Heart right ventricle (tissue), 16 donors: ENCODE data around the gene TMEM63A. TPM values are rescaled to one million over a fixed set of nuclear protein-coding genes. Genes with fewer than 3 reads are reported as not detected.
"Not testable (repeated sequence)": the region's sequence is repeated elsewhere in the genome, so short reads cannot be mapped to it uniquely, and the experiment has no call there.

Source experiments
- ATAC-seq, 8 donors: fragments of 200-7000 bp; cut with Tn5 transposase; one replicate each; pipeline ENCODE4 v1.9.1; 2020; ENCODE audit warnings: mild to moderate bottlenecking in 8 of 8, moderate library complexity in 8 of 8, moderate number of reproducible peaks in 1 of 8
- DNase-seq, 2 donors: peaks; one replicate each; pipeline ENCODE4 v3.0.0-alpha.2; 2020
- H3K27ac ChIP-seq, 10 donors: fragments of 200-600 bp; sonication (generic) in 2 of 10; one replicate each; pipeline versions ENCODE4 v1.5.0 to v1.8.0; 2020 to 2022; ENCODE audit warnings: mild to moderate bottlenecking in 3 of 10
- H3K27me3 ChIP-seq, 7 donors: fragments of 200-600 bp; one replicate each; pipeline ENCODE4 v1.8.0; 2021 to 2022; ENCODE audit warnings: mild to moderate bottlenecking in 2 of 7
- H3K36me3 ChIP-seq, 9 donors: fragments of 200-600 bp; sonication (generic) in 1 of 9; one replicate each; pipeline versions ENCODE4 v1.5.0 to v1.8.0; 2020 to 2022; ENCODE audit warnings: mild to moderate bottlenecking in 2 of 9
- H3K4me1 ChIP-seq, 9 donors: fragments of 200-600 bp; sonication (generic) in 1 of 9; one replicate each; pipeline versions ENCODE4 v1.5.0 to v1.8.0; 2020 to 2022; ENCODE audit warnings: mild to moderate bottlenecking in 4 of 9
- H3K4me3 ChIP-seq, 10 donors: fragments of 200-600 bp; sonication (generic) in 2 of 10; one replicate each; pipeline versions ENCODE4 v1.5.0 to v1.8.0; 2020 to 2022; ENCODE audit warnings: mild to moderate bottlenecking in 7 of 10, moderate library complexity in 2 of 10
- H3K9me3 ChIP-seq, 11 donors: fragments of 200-600 bp in 10 of 11; sonication (generic) in 2 of 11; one replicate each; pipeline versions ENCODE4 v1.5.0 to v1.8.0; 2013 to 2022; ENCODE audit warnings: mild to moderate bottlenecking in 2 of 11, control low read depth in 1 of 11, moderate library complexity in 1 of 11
- CTCF ChIP-seq, 9 donors: fragments of 200-600 bp; sonication (generic) in 2 of 9; IDR thresholded peaks; one replicate each; pipeline versions ENCODE4 v1.5.0 to v1.8.0; 2021 to 2022; ENCODE audit warnings: antibody characterized with exemption in 9 of 9, mild to moderate bottlenecking in 5 of 9, moderate library complexity in 1 of 9
- WGBS, 2 donors: extraction: QIAGEN DNeasy Blood & Tissue Kit; methylation state at CpG; one replicate each; pipeline ENCODE4 v1.1.7; 2013; ENCODE audit warnings: inconsistent platforms in 1 of 2; 5-methylcytosine and 5-hydroxymethylcytosine counted together
- intact Hi-C, 10 donors: fragments of 100-400 bp; cut with DNase I; formaldehyde crosslinking; loops; one replicate each; pipeline versions ENCODE4 v1.11.1 to v1.14.2; 2022
- microRNA-seq, 2 donors: library from miRNA; unstranded; fragments of <30 nt; microRNA quantifications; one replicate each; pipeline ENCODE4 v1.2.0, GENCODE V29; 2021
- polyA plus RNA-seq, 2 donors: library from polyadenylated mRNA; stranded (reverse); fragments of 200-250 nt; gene quantifications; one replicate each; pipeline ENCODE4 v1.2.3, GENCODE V29; 2013
- total RNA-seq, 10 donors: library from RNA; stranded (reverse); fragmentation: NEBNext Ultra II Directional in 3 of 10; extraction: Animal tissue kit (Norgen Biotek cat#: 25700) in 3 of 10; gene quantifications; one replicate each; pipeline versions ENCODE4 v1.2.1 to v1.2.4, GENCODE V29; 2021 to 2023
- donor health status: Arrhythmogenic right ventricular cardiomyopathy.
- donor health status: ischemic (EF 13 %, LVEDD 7.1; RV severe dilation, severe dysfunction).
- donor health status: healthy with polysubstance abuse.
- donor health status: DM: no; HTN: yes; CAD: no.
- donor health status: DM: no; HTN: no; CAD: no.
- donor health status: ischemic (EF 25% LVEDD 6.9; RV normal size, moderate dysfunction).
- donor health status: ischemic (EF 25% LVEDD 5.7; RV mildly dilated, moderate dysfunction).
- donor health status: healthy.
- donor health status: DM: yes; HTN: yes; CAD: no.
- donor health status: Ischemic cardiomyopathy.
- donor health status: ischemic (EF 35%, LVEDD 5.7; RV mildly dilated, moderate dysfunction).
- donor health status: nonischemic (EF 11% LVEDD 7.7; RV severe dilation, severe dysfunction).
- donor health status: DM: yes; HTN: yes; CAD: no.
- donor health status: PGD.
- donor health status: ischemic (EF 29% LVEDD 5.4; RV normal size, mild dysfunction).
- donor health status: nonischemic (EF 23%, LVEDD 6.1; RV moderate dilation, normal function).

The TMEM63A gene
- total and polyA plus RNA-seq, 12 donors: 10.4 to 69.1 (median 24.7) TPM

- Histone ChIP-seq H3K36me3 (no peaks in the 10 kb centered on the region), H3K9me3 (no peaks in the 10 kb centered on the region), H3K27ac (no peak overlapping the region), H3K4me1 (peaks cover 0 to 14% (median 8%) of the 10 kb centered on the region in 9 donors), H3K27me3 (no peaks in the 10 kb centered on the region), H3K4me3 (no peak overlapping the region)
- intact Hi-C loops: no loop called here
- no peak for ATAC-seq
- WGBS, 2 donors: 95% methylated on average over 1 of the region's 1 CpG
- no peak for DNase-seq
- no peak for TF ChIP-seq CTCF (IDR thresholded peaks at IDR 0.05)
Observed at GRCh38 chr1:225806249-225806648, 75.9 kb downstream of the TMEM63A start.

GRCh38 chr1:225801146-225801545 lies 81.0 kb downstream of the TMEM63A start:
- H3K4me1 ChIP-seq, H3K27me3 ChIP-seq, ATAC-seq, DNase-seq, H3K27ac ChIP-seq, H3K9me3 ChIP-seq, H3K4me3 ChIP-seq, H3K36me3 ChIP-seq, intact Hi-C loops: not testable (repeated sequence)
- 99% methylated on average over 7 of the region's 7 CpGs for WGBS, 2 donors

GRCh38 chr1:225796097-225796496 lies 86.1 kb downstream of the TMEM63A start:
- H3K27ac ChIP-seq, H3K4me1 ChIP-seq, H3K27me3 ChIP-seq, DNase-seq, ATAC-seq, H3K4me3 ChIP-seq, intact Hi-C loops, H3K9me3 ChIP-seq: not testable (repeated sequence)
- H3K36me3 ChIP-seq: peaks cover 0 to 36% (median 2%) of the 10 kb centered on the region in 9 donors
- WGBS, 2 donors: 97 to 100% methylated on average over 18 of the region's 18 CpGs

Small RNA genes within 50 kb of the gene (microRNA-seq; reads per million reads assigned to microRNA genes)
- gene MIR6741: 0 to 0.51 reads per million in 2 donors

Other genes starting within 250 kb of the TMEM63A start
- 100 to 1,000 TPM in 6 of 10 donors, 10 to 100 TPM in 4; 63.3 to 201 (median 115) TPM for gene ENAH, start 229.3 kb downstream of the TMEM63A start, total RNA-seq
- 10 to 100 TPM; 12.4 to 16.4 TPM for gene ENAH, start 229.3 kb downstream of the TMEM63A start, polyA plus RNA-seq
- gene SRP9, start 104.6 kb downstream of the TMEM63A start, total RNA-seq: 100 to 1,000 TPM; 165 to 199 (median 175) TPM
- gene SRP9, start 104.6 kb downstream of the TMEM63A start, polyA plus RNA-seq: 100 to 1,000 TPM; 121 to 153 TPM
- 10 to 100 TPM; 34.9 to 80.8 (median 48.4) TPM for gene EPHX1, start 72.3 kb downstream of the TMEM63A start, total RNA-seq
- gene EPHX1, start 72.3 kb downstream of the TMEM63A start, polyA plus RNA-seq: 10 to 100 TPM; 31.5 to 38.2 TPM
- under 1 TPM in 7 of 10 donors, not detected in 3; 0.15 to 0.57 (median 0.25) TPM for gene LEFTY1, start 6.8 kb upstream of the TMEM63A start, total RNA-seq
- under 1 TPM; 0.15 to 0.77 TPM for gene LEFTY1, start 6.8 kb upstream of the TMEM63A start, polyA plus RNA-seq
- 10 to 100 TPM; 53.6 to 77.4 (median 62.7) TPM for gene PYCR2, start 41.9 kb upstream of the TMEM63A start, total RNA-seq
- gene PYCR2, start 41.9 kb upstream of the TMEM63A start, polyA plus RNA-seq: 10 to 100 TPM; 42.5 to 96.0 TPM
- 1 to 10 TPM in 2 of 10 donors, under 1 TPM in 8; 0.23 to 1.4 (median 0.65) TPM for gene LEFTY2, start 58.8 kb upstream of the TMEM63A start, total RNA-seq
- under 1 TPM; 0.29 to 0.35 TPM for gene LEFTY2, start 58.8 kb upstream of the TMEM63A start, polyA plus RNA-seq
- 10 to 100 TPM; 10.3 to 20.3 (median 13.9) TPM for gene SDE2, start 117.0 kb upstream of the TMEM63A start, total RNA-seq
- 1 to 10 TPM; 3.1 to 4.7 TPM for gene SDE2, start 117.0 kb upstream of the TMEM63A start, polyA plus RNA-seq
- gene H3-3A, start 180.3 kb upstream of the TMEM63A start, total RNA-seq: 100 to 1,000 TPM; 259 to 374 (median 304) TPM
- 100 to 1,000 TPM; 427 to 452 TPM for gene H3-3A, start 180.3 kb upstream of the TMEM63A start, polyA plus RNA-seq